GM12873 (cell line): ENCODE data around the gene IL25.

Source experiments
- TF ChIP-seq, protein P1 (sequence below): IDR thresholded peaks from 2 replicates; pipeline ENCODE4 v1.5.1; 2012; ENCODE audit warnings: low read depth, mild to moderate bottlenecking, moderate library complexity, low read length, control low read depth; ENCODE audit not compliant: insufficient read depth; ENCODE audit errors: missing control alignments

IL25 gene

GRCh38 chr14:23399136-23399535, 26.5 kb downstream of the IL25 start:
- TF ChIP-seq, protein P1, sequence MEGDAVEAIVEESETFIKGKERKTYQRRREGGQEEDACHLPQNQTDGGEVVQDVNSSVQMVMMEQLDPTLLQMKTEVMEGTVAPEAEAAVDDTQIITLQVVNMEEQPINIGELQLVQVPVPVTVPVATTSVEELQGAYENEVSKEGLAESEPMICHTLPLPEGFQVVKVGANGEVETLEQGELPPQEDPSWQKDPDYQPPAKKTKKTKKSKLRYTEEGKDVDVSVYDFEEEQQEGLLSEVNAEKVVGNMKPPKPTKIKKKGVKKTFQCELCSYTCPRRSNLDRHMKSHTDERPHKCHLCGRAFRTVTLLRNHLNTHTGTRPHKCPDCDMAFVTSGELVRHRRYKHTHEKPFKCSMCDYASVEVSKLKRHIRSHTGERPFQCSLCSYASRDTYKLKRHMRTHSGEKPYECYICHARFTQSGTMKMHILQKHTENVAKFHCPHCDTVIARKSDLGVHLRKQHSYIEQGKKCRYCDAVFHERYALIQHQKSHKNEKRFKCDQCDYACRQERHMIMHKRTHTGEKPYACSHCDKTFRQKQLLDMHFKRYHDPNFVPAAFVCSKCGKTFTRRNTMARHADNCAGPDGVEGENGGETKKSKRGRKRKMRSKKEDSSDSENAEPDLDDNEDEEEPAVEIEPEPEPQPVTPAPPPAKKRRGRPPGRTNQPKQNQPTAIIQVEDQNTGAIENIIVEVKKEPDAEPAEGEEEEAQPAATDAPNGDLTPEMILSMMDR: no peak

DNA sequence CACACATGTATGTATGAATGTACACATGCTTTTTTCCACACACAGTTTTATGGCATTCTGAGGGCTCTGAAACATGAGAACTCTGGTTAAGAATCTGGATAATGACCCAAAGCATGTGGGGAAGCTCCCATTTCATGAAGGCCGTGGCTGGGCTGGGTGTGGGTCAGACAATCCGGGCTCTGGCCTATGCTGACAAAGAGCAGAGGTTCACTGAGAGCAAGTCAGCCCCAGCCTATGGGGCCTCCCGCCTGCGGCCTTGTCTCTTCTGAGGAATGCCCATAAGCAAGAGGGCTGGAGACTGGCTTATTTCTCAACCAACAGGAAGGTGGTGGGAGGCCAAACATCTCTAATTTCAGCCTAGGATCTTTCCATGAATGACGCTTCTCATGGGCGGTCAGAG, 27.0 kb downstream of the IL25 start:
- TF ChIP-seq, protein P1: no peak

DNA sequence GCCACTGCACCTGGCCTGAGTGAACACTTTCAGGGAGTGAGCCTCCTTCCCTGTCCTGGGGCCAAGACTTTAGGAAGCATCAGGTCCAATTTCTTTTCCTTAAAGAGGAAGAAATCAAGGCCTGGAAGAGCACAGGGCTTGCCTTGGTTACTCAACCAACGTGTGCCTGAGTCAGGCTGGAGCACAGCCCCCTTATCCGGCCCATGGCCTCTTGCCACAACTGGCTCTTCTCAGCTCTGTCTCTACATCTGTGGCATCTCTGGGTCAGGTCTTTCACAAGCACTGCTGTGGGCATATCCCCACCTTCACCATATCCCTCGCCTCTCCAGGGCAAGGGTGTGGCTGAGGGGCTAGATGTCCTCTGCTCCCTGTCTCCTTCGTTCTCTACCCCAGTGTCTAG, 28.7 kb downstream of the IL25 start:
- TF ChIP-seq, protein P1: no peak

GRCh38 chr14:23402296-23403138, 29.9 kb downstream of the IL25 start:
- TF ChIP-seq, protein P1: no peak

DNA sequence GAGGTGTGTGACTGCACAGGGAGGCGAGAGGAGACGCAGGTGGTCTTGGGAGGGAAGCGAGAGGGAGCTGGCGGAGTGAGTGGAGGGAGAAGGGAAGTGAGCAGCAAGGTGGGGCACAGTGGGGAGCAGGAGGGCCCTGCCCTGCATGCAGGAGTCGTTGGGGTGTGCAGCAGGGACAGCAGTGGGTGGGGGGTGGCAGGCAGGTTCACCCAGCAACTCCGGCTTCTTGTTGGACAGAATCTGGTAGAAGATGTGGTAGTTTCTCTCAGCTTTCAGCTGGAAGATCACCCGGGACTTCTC, 30.5 kb downstream of the IL25 start:
- TF ChIP-seq, protein P1: no peak

- TF ChIP-seq, protein P1: no peak
These were observed 31.3 kb downstream of the IL25 start for GRCh38 chr14:23403908-23404307.

DNA sequence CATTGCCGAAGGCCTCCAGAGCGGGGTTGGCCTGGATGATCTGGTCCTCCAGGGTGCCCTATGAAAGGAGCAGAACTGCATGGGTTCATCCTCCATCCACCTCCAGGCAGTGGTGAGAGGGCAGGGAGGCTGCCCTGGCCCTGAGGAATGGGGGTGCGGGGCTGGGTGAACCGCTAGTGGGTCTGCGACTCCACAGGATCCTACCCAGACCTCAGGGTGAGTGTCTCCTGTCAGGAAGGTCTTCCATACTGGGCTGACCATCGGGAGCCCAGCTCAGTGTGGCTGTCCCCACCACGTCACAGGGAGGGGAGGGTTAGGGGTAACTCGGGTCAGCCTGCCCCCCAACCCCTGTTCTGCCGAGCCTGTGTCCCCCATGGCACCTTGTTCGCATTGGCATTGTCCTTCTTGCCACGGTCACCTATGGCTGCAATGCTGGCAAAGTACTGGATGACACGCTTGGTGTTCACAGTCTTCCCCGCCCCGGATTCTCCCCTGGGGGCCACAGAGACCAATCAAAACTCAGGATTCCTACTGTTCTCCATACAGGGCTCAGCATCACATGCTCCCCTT, 31.8 kb downstream of the IL25 start:
- TF ChIP-seq, protein P1: no peak
